ENCODE measurements around the gene GRID2.

- TF ChIP-seq CTCF (IDR thresholded peaks at IDR 0.05) (no peak), EP300 (IDR thresholded peaks at IDR 0.05) (no peak)
Measured at GRCh38 chr4:92812652-92813051, 508.9 kb downstream of the GRID2 start.

All from stomach (tissue), 4 donors.